NCI-H69 (cell line): ENCODE measurements around the gene SRRT.
A peak's percentile ranks its signal among the peaks of the same experiment; 100 is the strongest.

Experiments used
- DNase-seq: peaks from one replicate; lab custom pipeline; 2025; lab: John Stamatoyannopoulos, UW

Gene SRRT

DNA sequence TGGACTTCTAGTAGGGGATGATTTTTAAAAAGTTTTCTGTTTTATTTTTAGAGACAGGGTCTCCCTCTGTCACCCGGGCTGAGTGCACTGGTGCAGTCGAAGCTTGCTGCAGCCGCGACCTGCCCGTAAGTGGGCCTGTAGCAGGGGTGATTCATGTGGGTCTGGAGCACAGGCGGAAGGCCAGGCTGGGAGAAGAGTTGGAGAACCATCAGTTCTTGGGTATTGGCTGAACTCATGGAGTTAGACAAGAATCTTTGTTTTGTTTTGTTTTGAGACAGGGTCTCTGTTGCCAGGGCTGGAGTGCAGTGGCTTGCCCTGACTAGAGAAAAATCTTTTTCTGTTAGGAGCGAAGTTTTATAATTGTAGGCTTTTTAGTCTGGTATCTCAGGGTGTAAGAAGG, 5.7 kb downstream of the SRRT start:
- no peak for DNase-seq

DNA sequence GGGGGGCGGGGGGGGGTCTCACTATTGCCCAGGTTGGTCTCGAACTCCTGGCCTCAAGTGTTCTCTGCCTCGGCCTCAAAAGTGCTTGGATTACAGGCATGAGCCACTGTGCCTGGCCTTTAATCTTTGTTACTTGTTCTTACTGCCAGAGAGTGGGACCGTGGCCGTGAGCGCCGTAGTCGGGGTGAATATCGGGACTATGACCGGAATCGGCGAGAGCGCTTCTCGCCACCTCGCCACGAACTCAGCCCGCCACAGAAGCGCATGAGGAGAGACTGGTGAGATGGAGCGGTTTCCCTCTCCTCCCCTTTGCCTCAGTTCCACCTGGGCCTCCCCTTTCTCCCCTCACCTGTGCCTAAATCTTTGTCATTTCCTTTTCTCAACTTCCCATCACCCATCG, 6.2 kb downstream of the SRRT start:
- DNase-seq: no peak

DNA sequence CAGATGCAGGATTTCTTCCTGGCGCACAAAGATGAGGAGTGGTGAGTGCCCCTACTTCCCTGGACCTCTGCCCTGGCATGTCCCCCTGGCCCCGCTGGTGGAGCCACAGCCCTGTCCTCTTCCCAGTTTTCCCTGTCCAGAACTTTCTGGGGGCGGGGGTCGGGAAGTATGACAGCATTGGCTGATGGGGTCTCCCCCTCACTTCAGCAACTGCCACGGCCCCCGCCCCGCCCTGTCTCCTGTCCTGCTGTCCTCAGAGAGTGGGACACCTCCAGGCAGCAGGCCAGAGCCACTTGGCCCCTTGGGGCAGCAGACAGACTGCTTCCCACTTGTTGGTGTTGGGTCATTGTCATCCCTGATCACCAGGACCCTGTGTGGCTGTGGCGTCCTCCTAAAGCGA, 7.3 kb downstream of the SRRT start:
- no peak for DNase-seq

DNA sequence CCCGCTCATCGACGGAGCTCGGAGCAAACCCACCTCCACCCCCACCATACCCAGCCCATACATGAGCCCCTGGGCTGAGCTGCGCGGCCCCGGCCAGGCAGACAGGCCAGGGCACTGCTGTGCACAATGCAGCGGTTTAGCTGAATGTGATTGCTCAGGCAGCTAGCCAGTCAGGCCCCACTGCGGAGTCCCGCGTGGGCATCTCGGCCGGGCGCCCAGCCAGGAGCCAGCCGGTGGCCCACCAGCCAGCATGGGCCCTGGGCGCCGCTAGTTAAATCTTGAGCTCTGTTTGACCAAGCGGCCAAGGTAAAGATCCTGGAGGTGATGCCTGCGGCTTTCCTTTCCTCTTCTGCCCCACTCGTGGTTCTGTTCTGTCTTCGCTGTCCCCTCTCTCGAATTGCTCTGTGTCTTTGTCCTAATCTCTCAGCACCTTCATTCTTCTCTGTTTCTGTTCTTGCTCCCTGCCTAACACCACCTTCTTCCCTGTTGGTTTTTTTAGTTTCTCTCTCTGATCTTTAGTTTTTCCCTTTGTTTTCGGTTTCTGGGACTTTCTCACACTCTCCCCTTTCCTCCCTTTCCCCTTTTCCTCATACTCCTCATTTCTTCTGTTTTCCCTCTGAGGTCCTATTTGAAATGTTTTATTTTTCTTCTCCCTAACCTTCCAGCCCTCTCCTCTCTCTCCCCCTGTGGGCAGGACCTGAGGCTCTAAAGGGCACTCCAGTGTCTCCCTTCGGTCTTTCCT, 8.1 kb downstream of the SRRT start:
- no peak for DNase-seq

DNA sequence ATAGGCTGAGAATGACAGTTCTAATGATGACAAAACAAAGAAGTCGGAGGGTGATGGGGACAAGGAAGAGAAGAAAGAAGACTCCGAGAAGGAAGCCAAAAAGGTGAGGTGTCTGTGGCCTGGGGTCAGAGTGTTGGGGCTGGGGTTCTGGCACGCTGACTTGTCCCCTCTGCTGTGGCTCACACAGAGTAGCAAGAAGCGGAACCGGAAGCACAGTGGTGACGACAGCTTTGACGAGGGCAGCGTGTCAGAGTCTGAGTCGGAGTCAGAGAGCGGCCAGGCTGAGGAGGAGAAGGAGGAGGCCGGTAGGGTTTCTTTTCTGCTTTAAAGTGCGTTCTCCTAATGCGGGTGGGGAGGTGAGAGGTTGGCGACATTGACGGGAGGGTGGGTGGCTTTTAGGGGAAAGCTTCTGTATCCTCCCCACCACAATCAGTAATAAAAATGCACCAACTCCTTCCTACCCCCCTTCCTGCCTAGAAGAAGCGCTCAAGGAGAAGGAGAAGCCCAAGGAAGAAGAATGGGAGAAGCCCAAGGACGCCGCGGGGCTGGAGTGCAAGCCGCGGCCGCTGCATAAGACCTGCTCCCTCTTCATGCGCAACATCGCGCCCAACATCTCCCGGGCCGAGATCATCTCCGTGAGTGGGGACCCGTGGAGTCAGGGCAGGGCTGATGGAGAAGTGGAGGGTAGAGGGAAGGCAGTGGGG, 10.0 kb downstream of the SRRT start:
- DNase-seq: no peak

DNA sequence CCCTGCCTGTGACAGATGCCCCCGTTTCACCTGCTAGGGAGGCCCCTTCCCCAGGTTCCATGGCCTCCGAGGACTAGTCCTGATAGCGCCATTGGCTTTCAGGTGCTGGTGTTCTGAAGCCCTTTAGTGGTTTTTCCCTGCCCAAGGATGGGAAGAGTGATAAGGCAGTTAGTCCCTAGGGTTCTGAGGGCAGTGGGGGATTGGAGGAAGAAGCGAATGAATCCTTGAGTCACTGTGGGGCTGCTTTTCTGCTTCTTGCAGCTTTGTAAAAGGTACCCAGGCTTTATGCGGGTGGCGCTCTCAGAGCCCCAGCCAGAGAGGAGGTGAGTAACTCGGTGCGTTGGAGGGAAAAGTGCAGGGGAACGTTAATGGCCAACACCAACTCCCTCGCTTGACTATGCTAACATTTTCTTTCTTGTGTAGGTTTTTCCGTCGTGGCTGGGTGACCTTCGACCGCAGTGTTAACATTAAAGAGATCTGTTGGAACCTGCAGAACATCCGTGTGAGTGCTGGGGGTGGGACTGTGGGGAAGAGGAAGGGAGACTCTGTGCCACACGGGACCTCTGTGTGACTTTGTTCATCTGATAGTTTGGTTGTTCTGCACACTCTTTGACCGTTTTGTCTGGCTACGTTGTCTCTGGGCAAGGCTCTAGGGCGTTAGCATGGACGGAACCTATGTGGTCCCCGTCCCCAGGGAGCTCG, 10.7 kb downstream of the SRRT start:
- no peak for DNase-seq

DNA sequence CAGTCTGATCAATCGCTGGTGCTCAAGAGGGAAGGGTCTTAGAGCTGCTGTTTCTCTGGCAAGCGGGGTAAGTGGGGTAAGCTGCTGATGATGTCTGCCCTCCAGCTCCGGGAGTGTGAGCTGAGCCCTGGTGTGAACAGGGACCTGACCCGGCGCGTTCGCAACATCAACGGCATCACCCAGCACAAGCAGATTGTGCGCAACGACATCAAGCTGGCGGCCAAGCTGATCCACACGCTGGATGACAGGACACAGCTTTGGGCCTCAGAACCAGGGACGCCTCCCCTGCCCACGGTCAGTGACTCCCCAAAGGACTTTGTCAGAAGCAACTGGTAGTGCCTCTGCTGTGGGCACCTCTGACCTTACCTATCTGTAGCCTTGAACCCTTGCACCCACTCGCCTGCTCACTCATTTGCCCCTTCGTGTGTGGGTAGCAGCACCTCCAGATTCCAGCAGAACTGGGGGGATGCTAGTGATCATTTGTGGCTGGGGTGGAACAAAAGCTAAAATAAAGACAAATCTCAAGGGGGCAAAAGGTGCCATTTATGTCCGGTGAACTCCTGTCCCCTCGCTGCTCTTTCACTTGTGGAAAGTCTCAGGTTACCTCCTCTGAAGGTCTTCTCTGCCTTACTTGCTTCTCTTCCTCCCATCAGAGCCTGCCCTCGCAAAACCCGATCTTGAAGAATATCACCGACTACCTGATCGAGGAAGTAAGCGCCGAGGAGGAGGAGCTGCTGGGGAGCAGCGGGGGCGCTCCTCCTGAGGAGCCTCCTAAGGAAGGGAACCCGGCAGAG, 11.4 kb downstream of the SRRT start:
- no peak for DNase-seq

DNA sequence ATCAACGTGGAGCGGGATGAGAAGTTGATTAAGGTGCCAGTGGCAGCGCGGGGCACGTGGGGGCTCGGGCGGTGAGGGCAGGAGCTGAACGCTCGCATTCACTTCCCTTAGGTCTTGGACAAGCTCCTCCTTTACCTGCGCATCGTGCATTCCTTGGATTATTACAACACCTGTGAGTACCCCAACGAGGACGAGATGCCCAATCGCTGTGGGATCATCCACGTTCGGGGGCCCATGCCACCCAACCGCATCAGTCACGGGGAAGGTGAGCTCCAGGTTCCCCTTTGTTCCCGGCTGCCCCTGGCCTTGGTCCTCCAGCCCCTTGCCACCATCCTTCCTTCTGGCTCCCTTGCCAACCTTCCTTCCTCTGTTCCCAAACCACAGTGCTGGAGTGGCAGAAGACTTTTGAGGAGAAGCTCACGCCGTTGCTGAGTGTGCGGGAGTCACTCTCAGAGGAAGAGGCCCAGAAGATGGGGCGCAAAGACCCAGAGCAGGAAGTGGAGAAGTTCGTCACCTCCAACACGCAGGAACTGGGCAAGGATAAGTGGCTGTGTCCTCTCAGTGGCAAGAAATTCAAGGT, 12.1 kb downstream of the SRRT start:
- no peak for DNase-seq

DNA sequence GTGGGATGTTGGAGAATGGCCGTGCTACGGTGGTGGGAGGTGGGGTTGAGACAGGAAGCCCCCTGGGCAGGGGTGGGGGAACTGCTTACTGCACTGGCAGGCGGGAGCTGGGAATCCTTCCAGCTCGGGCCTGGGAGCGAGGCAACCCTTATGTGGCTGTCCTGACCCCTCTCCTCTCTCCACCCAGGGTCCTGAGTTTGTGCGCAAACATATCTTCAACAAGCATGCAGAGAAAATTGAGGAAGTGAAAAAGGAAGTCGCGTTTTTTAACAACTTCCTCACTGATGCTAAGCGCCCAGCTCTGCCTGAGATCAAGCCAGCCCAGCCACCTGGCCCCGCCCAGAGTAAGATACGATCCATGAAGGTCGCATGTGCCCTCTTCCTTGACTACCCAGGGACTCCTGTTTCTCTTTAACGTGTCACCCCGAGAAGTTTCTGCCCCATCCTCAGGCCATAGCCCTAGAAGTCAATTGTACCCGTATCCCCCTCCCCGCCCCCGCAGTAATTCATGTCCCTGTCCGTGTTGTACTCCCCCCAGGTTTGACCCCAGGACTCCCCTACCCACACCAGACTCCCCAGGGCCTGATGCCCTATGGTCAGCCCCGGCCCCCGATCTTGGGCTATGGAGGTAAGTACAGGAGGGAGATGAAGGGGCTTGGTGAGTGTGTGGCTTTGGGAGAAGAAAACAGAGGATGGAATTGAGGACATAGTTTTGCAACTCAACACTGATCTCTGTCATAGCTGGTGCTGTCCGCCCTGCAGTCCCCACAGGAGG, 12.8 kb downstream of the SRRT start:
- no peak for DNase-seq

DNA sequence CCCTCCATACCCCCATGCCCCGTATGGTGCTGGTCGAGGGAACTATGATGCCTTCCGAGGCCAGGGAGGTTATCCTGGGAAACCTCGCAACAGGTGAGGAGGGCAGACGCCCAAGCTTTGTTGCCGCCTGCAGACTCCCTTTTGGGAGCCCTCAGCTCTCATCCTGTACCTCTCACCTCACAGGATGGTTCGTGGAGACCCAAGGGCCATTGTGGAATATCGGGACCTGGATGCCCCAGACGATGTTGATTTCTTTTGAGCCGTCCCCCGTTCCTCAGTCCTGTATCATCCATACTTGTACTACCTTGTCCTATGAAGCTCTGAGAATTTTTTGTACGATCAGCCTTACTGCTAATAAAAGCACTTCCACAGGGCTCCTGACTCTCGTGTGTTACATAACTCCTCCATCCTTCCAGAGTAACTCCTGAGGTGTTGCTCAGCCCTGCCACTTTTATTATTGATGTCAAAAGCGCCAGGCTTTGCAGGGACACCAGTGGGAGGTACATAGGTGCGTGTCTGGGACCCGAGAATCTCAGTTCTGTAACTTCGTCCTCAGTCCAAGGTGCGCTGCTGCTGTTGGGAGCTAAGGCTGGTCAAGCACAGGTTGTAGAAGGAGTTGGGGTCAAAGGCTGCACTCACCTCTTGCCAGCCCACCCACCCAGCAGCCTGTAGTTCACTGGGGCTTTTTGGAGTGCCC, 13.5 kb downstream of the SRRT start:
- DNase-seq: no peak

DNA sequence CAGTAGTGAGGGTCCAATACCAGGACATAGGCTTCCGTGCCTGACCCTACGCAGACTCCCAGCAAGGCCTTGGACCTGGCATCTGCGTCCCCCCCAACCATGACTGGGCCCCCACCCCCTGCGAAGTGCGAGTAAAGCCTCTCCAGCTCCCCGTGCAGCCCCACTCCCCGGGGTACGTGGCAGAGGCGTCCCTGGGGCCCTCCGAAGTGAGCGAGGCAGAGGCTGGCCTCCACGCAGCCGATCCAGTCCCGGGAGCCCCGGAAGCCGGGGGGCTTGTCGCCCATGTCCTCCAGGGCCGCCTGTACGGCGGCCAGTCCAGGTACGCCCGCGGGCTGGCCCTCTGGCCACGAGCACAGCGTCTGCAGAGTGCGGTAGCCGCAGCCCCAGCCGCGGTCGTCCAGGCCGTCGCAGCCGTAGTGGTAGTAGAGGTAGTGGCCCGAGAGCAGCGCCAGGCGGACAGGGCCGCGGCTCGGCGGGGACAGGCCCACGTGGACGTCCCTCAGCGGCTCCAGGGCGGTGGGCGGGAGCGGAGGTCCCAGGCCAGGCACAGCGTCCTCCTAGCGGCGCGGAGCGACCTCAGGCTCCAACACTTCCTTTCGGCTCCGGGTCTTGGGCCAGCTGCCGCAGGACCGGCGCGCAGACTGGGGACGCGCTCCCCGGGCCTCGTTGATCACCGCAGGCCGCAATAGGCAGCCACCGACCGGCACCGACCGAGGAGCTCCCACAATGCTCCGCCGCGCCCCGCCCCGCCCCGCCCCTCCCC, 14.3 kb downstream of the SRRT start, which contains the start of gene UFSP1:
Gene UFSP1 (minus strand): TSS at position 728 of the 763 bp plus-strand sequence. CDS start 444 bp downstream, at position 284.
- DNase-seq: peak; percentile 45

DNA sequence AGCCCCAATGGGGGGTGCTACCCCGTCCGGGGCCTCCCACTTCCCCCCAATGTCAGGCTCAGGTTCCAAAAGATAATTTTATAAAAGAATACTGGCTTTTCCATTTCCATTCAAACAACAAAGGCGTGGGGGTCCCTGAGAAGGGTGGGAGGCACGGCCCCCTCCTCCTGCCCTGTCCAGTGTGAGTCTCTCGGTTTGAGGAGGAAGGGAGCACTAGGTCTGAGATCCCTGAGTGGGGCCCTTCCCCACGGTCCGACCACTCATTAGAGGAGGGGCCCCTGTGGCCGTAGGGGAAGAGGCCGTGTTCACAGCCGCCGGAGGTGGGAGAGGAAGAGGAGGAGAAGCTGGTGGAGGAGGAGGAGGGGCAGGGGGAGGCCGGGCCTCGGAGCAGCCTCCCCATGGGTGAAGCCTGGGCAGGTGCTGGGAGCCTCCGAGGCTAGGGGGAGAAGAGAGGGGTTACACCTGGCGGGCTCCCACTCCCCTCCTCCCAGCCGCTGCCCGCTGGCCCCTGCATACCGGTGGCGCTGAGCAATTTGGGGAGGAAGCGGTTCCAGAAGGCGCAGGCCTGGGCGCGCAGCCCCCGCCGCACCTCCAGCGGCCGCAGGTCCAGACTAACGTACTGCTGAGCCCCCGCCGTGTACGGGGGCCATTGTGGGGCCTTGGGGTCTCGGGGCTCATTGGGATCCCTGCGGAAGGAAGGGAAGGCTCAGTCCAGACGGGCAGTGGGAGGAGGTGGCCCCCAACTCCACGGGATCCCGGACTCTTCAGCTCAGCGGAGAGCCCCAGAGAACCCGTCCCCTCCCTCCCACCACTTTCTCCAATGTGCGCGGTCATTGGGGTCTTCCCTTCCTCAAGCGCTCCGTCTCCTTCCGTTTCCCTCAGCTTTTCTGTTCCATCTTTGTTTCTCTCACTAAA, 16.0 kb downstream of the SRRT start:
- peak; percentile 56 for DNase-seq

DNA sequence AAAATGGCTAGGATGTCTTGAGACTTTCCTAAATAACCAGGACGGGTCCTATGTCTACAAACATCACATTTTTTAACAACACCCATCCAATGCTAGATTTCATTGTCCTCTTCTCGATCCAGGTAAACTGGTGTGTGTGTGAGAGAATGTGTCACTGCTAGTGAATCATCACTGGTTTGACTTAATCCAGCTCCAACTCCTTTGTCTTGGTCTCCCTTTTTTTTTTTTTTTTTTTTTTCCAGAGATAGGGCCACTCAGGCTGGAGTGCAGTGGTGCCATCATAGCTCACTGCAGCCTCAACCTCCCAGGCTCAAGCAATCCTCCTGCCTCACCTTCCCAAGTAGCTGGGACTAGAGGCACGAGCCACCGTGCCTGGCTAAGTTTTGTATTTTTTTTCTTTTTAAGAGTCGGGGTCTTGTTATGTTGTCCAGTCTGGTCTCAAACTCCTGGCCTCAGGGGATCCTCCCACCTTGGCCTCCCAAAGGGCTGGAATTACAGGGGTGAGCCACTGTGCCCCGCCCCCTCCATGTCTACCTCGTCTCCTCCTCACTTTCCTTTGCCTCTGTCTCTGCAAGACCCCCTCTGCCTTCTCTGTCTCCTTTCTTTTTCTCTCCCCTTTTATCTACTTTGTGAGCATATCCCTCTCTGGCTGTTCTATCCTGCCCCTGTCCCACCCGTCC, 16.8 kb downstream of the SRRT start:
- DNase-seq: no peak

DNA sequence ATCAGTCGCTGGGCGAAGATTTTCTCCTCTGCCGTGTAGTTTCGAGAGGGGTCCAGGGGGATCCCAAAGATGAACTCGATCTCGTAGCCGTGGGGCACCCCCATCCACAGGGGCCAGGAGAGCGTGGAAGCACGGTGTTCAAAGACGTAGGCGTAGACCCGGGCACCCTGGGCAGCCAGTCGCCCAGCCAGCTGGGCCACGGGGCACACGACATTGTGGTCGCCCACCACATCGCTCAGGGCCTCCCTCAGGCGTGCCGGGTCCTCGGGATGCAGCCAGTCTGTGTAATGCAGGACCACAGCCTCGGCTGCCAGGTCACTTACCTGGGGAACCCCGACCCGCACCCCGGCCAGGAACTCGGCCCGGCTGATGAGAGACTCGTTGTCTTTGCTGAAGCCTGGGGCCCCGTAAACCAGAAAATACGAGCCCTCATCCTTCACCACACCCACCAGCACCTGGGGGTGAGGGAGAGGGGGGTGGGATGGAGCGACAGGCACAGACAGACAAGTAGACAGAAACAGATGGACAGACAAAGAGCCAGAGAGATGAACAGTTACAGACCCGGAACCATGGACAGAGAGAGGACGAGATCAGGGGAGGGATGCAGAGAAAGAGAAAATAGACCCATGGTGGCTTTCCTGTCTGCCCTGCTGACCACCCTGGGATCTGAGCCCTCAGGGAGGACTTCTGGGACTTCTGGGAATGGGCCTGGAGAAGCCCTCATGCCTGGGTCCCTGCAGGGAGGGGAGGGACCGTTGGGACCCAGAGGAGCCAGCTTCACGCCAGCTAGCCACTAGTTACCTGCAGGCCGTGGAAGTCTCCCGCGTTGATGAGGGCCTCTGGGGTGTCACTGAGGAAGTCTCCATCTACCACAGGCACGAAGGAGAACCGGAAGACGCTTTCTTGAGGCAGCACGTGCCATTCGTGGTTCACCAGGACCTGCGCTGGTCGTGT, 17.7 kb downstream of the SRRT start:
- no peak for DNase-seq

DNA sequence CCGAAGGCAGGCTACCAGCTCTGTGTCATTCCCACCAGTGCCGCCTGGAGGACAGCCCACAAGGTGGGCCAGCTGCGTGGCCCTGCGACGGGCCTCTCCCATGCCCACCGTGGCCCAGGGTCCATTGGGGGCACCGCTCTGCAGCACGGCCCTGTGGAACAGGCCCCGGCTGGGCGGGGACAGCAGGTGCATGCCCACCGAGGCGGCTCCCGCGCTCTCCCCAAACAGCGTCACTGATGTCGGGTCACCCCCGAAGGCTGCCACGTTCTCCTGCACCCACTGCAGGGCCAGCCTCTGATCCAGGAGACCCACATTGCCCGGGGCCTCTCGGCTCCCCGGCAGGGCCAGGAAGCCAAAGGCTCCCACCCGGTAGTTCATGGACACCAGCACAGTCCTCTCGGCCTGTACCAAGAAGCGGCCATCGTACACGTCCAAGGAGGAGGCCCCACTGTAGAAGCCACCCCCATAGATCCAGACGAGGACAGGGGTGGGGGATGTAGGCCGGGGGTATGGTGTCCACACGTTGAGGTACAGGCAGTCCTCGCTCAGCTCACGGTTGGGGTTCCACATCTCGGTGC, 18.5 kb downstream of the SRRT start:
- no peak for DNase-seq
